ENCODE results near the gene UGT1A8. TPM values are rescaled to one million over a fixed set of nuclear protein-coding genes. Genes with fewer than 3 reads are reported as not detected.
A peak's percentile ranks its signal among the peaks of the same experiment; 100 is the strongest.

Gene UGT1A8
- polyA plus RNA-seq, 2 of the 4 experiments (the other 2 are of a cell fraction), result 0.22 TPM; not detected in 1

DNA sequence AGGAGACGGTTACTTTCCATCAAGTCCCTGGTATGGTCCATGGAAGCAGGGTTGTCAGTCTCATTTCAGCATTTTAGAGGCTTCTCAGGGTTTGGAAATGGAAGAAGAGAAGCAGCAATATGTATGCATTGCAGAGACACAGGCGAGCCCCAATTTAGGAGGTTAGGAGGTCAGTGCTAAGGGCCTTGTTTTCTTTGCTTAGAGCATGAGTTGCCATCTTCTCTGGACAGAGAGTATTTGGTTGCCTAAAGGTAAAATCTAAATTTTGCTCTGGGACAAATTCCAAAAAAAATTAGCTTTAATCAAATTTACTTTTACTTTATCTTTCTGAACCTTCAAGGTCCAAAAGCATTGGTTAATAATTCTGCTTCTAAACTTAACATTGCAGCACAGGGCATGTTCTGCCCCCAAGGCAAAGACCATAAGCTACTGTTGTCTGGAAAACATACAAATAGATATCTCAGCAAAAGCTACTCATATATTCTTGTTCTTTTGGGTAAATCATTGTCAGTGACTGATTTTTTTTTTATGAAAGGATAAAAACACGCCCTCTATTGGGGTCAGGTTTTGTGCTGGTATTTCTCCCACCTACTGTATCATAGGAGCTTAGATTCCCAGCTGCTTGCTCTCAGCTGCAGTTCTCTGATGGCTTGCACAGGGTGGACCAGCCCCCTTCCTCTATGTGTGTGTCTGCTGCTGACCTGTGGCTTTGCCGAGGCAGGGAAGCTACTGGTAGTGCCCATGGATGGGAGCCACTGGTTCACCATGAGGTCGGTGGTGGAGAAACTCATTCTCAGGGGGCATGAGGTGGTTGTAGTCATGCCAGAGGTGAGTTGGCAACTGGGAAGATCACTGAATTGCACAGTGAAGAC lies 54.1 kb downstream of the UGT1A8 start, which contains the start of gene UGT1A9:
UGT1A9 (plus strand) TSS at position 609 of the 872 bp plus-strand sequence; CDS start at position 646, 37 bp downstream.
- ChIA-PET POLR2A (interaction anchor here (0.6 kb wide), 1 partner anchor 106 kb away, joined by 3 read pairs; no protein-coding TSS in a partner anchor), CTCF (interaction anchor here (1.0 kb wide), 1 partner anchor 19 kb away, joined by 3 read pairs; no protein-coding TSS in a partner anchor)
- Histone ChIP-seq H3K27ac (peak within 1 kb of the TSS; percentile 82 to 90), H3K9me3 (peaks cover 31% of the 10 kb centered on the region; the same call in 2 of the 3 replicates), H3K4me1 (peaks cover 27% of the 10 kb centered on the region), H3K4me2 (no peak within 1 kb of the TSS), H3K4me3 (no peak within 1 kb of the TSS)
- peak in 1 of 2 experiments; percentile 62; a peak in 3 of 6 replicates for ATAC-seq
- no peak for FAIRE-seq
- WGBS (ENCODE audit: missing lambda C conversion rate), result 62% methylated on average over 5 of the region's 5 CpGs
- DNase-seq (ENCODE audit: low read depth in 1 of 2, low spot score in 1 of 2), result peak in 1 of 2 experiments; percentile 47
- TF ChIP-seq GATA3 (IDR thresholded peaks at IDR 0.05; ENCODE audit: borderline replicate concordance) (no peak), EP300 (IDR thresholded peaks at IDR 0.05) (no peak), ZFP36 (IDR thresholded peaks at IDR 0.05; ENCODE audit: borderline replicate concordance, partially characterized antibody) (no peak), JUNB (IDR thresholded peaks at IDR 0.05) (no peak), JUN (IDR thresholded peaks at IDR 0.05) (no peak)
- TF ChIP-seq, protein P1, sequence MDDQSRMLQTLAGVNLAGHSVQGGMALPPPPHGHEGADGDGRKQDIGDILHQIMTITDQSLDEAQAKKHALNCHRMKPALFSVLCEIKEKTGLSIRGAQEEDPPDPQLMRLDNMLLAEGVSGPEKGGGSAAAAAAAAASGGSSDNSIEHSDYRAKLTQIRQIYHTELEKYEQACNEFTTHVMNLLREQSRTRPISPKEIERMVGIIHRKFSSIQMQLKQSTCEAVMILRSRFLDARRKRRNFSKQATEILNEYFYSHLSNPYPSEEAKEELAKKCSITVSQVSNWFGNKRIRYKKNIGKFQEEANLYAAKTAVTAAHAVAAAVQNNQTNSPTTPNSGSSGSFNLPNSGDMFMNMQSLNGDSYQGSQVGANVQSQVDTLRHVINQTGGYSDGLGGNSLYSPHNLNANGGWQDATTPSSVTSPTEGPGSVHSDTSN (IDR thresholded peaks at IDR 0.05), result no peak

DNA sequence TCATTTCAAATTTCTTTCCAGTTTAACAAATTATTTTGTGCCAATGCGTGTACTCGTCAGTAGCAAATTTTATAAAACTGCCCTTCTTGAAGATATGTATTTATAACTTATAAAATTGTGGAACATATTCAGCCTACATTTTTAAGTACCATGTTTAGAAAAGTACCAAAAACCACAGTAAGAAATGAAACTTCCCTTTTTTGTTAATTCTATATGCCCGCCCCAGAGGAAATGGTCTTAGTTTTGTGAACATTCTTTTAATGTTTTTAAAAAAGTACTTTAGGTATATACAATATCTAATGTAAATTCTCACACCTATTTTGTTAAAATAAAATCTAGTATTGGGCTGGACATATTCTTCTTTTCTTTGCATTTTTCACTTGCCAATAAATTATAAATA lies 55.5 kb downstream of the UGT1A8 start:
- TF ChIP-seq SREBF2 (IDR thresholded peaks at IDR 0.05), result no peak
- Histone ChIP-seq H3K4me3 (no peak overlapping the region), H3K27ac (peak overlapping the region; percentile 82 to 90; a peak in 4 of 6 replicates), H3K9me3 (peaks cover 30% of the 10 kb centered on the region), H3K4me2 (no peak overlapping the region), H3K4me1 (peaks cover 28% of the 10 kb centered on the region)
- no peak for ATAC-seq
- ChIA-PET CTCF (no interaction called here), POLR2A (no interaction called here)
- no peak for DNase-seq (ENCODE audit: low read depth in 1 of 2, low spot score in 1 of 2)
- FAIRE-seq, result no peak
- WGBS (ENCODE audit: missing lambda C conversion rate), result 84% methylated on average over 3 of the region's 3 CpGs

DNA sequence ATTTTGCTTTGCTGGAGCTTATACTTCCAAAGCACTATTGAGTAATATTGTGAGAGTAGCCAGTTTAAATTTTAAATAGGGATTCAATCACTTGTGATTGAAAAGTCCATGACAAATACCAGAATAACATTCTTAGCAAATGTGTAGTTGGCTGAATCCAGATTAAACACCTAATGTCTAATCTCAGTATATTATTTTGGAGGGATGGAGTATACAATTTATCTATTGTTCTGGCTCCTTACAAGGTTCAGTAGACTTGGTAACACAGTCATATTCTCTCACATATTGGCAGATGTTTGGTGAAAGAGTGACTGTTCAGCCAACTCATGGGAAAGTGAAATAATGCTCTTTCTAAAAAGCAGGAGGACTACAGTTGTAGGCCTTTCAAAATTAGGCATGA lies 56.5 kb downstream of the UGT1A8 start:
- DNase-seq (ENCODE audit: low read depth in 1 of 2, low spot score in 1 of 2) (no peak), FAIRE-seq (peak; percentile 36), ATAC-seq (no peak)
- Histone ChIP-seq H3K9me3 (peaks cover 25% of the 10 kb centered on the region), H3K4me2 (no peak overlapping the region), H3K4me1 (peaks cover 27% of the 10 kb centered on the region), H3K27ac (peak overlapping the region; percentile 82 to 85), H3K4me3 (no peak overlapping the region)
- CTCF ChIA-PET, result no interaction called here
- POLR2A ChIA-PET, result no interaction called here
- TF ChIP-seq BHLHE40 (IDR thresholded peaks at IDR 0.05; ENCODE audit: low read depth, low read length) (no peak), ZNF302 (CRISPR knock-in tag; IDR thresholded peaks at IDR 0.05) (no peak), RCOR1 (IDR thresholded peaks at IDR 0.05; ENCODE audit: low read depth, low read length) (no peak), HOXB13 (CRISPR knock-in tag; IDR thresholded peaks at IDR 0.05; ENCODE audit: low read depth) (no peak), ZFP36 (IDR thresholded peaks at IDR 0.05; ENCODE audit: borderline replicate concordance, partially characterized antibody) (no peak), JUN (IDR thresholded peaks at IDR 0.05) (no peak), TFCP2L1 (CRISPR knock-in tag; IDR thresholded peaks at IDR 0.05) (no peak), POLR2A (IDR thresholded peaks at IDR 0.05; ENCODE audit: low read length) (no peak), MYC (IDR thresholded peaks at IDR 0.05; ENCODE audit: borderline replicate concordance, low read length) (no peak)
- TF ChIP-seq, protein P2, sequence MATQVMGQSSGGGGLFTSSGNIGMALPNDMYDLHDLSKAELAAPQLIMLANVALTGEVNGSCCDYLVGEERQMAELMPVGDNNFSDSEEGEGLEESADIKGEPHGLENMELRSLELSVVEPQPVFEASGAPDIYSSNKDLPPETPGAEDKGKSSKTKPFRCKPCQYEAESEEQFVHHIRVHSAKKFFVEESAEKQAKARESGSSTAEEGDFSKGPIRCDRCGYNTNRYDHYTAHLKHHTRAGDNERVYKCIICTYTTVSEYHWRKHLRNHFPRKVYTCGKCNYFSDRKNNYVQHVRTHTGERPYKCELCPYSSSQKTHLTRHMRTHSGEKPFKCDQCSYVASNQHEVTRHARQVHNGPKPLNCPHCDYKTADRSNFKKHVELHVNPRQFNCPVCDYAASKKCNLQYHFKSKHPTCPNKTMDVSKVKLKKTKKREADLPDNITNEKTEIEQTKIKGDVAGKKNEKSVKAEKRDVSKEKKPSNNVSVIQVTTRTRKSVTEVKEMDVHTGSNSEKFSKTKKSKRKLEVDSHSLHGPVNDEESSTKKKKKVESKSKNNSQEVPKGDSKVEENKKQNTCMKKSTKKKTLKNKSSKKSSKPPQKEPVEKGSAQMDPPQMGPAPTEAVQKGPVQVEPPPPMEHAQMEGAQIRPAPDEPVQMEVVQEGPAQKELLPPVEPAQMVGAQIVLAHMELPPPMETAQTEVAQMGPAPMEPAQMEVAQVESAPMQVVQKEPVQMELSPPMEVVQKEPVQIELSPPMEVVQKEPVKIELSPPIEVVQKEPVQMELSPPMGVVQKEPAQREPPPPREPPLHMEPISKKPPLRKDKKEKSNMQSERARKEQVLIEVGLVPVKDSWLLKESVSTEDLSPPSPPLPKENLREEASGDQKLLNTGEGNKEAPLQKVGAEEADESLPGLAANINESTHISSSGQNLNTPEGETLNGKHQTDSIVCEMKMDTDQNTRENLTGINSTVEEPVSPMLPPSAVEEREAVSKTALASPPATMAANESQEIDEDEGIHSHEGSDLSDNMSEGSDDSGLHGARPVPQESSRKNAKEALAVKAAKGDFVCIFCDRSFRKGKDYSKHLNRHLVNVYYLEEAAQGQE (IDR thresholded peaks at IDR 0.05), result no peak
- TF ChIP-seq, protein P3, sequence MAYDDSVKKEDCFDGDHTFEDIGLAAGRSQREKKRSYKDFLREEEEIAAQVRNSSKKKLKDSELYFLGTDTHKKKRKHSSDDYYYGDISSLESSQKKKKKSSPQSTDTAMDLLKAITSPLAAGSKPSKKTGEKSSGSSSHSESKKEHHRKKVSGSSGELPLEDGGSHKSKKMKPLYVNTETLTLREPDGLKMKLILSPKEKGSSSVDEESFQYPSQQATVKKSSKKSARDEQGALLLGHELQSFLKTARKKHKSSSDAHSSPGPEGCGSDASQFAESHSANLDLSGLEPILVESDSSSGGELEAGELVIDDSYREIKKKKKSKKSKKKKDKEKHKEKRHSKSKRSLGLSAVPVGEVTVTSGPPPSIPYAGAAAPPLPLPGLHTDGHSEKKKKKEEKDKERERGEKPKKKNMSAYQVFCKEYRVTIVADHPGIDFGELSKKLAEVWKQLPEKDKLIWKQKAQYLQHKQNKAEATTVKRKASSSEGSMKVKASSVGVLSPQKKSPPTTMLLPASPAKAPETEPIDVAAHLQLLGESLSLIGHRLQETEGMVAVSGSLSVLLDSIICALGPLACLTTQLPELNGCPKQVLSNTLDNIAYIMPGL (CRISPR knock-in tag; IDR thresholded peaks at IDR 0.05; ENCODE audit: borderline replicate concordance), result no peak
- TF ChIP-seq, protein P4, sequence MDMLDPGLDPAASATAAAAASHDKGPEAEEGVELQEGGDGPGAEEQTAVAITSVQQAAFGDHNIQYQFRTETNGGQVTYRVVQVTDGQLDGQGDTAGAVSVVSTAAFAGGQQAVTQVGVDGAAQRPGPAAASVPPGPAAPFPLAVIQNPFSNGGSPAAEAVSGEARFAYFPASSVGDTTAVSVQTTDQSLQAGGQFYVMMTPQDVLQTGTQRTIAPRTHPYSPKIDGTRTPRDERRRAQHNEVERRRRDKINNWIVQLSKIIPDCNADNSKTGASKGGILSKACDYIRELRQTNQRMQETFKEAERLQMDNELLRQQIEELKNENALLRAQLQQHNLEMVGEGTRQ (IDR thresholded peaks at IDR 0.05), result no peak

Data from A549 (cell line).